ENCODE measurements around the gene CACNA2D3. TPM values are rescaled to one million over a fixed set of nuclear protein-coding genes. Genes with fewer than 3 reads are reported as not detected.

The CACNA2D3 gene
- total RNA-seq, 4 donors from 2014 or later: 0.55 to 3.4 (median 1.6) TPM

GRCh38 chr3:54857343-54857742 lies 735.0 kb downstream of the CACNA2D3 start:
- 56% methylated on average over 3 of the region's 3 CpGs; no CpG with 5 or more reads in 1 of the 2 donors for WGBS, 2 donors (ENCODE audit: low coverage in 1 of 2)
- intact Hi-C loops (cut with DNase I; ENCODE audit: low total_unique reads): no loop called here
- Histone ChIP-seq H3K4me1 (peaks cover 0 to 9% (median 2%) of the 10 kb centered on the region in 4 donors), H3K36me3 (no peaks in the 10 kb centered on the region), H3K4me3 (no peak overlapping the region), H3K27me3 (no peaks in the 10 kb centered on the region), H3K27ac (no peak overlapping the region), H3K9me3 (no peaks in the 10 kb centered on the region)
- in situ Hi-C loops (cut with MboI; ENCODE audit: low pct_ligation_motif_present in 1 of 4, low pct_unique_long_range_greater_than_20kb in 1 of 4, low sequenced_read_pairs in 3 of 4): loop anchor here (25.0 kb wide), 2 partner anchors 330 to 1405 kb away; no protein-coding TSS in a partner anchor
- DNase-seq: no peak
- TF ChIP-seq POLR2AphosphoS5 (IDR thresholded peaks at IDR 0.05): no peak
- TF ChIP-seq CTCF (IDR thresholded peaks at IDR 0.05): no peak
- no peak for TF ChIP-seq EP300 (IDR thresholded peaks at IDR 0.05; ENCODE audit: low read depth)
- no peak for TF ChIP-seq POLR2A (IDR thresholded peaks at IDR 0.05)

- no peak overlapping the region for H3K27ac ChIP-seq
- in situ Hi-C loops (cut with MboI; ENCODE audit: low pct_ligation_motif_present in 1 of 4, low pct_unique_long_range_greater_than_20kb in 1 of 4, low sequenced_read_pairs in 3 of 4): loop anchor here (25.0 kb wide), 2 partner anchors 329 to 1404 kb away; no protein-coding TSS in a partner anchor
- no peak for TF ChIP-seq CTCF (IDR thresholded peaks at IDR 0.05)
- no peak for TF ChIP-seq POLR2AphosphoS5 (IDR thresholded peaks at IDR 0.05)
- TF ChIP-seq EP300 (IDR thresholded peaks at IDR 0.05; ENCODE audit: low read depth): no peak
- TF ChIP-seq POLR2A (IDR thresholded peaks at IDR 0.05): no peak
- intact Hi-C loops (cut with DNase I; ENCODE audit: low total_unique reads): no loop called here
- H3K4me1 ChIP-seq: peaks cover 0 to 9% (median 2%) of the 10 kb centered on the region in 4 donors
- H3K4me3 ChIP-seq: no peak overlapping the region
- WGBS, 2 donors (ENCODE audit: low coverage in 1 of 2): 59 to 60% methylated on average over 1 to 4 of the region's 4 CpGs
- no peaks in the 10 kb centered on the region for H3K27me3 ChIP-seq
- H3K9me3 ChIP-seq: no peaks in the 10 kb centered on the region
- H3K36me3 ChIP-seq: no peaks in the 10 kb centered on the region
- DNase-seq: no peak
These were observed 735.9 kb downstream of the CACNA2D3 start for GRCh38 chr3:54858093-54858785.

GRCh38 chr3:54859184-54859583 lies 736.8 kb downstream of the CACNA2D3 start:
- TF ChIP-seq CTCF (IDR thresholded peaks at IDR 0.05): no peak
- 68 to 76% methylated on average over 3 of the region's 3 CpGs for WGBS, 2 donors (ENCODE audit: low coverage in 1 of 2)
- H3K9me3 ChIP-seq: no peaks in the 10 kb centered on the region
- intact Hi-C loops (cut with DNase I; ENCODE audit: low total_unique reads): no loop called here
- DNase-seq: no peak
- H3K36me3 ChIP-seq: no peaks in the 10 kb centered on the region
- in situ Hi-C loops (cut with MboI; ENCODE audit: low pct_ligation_motif_present in 1 of 4, low pct_unique_long_range_greater_than_20kb in 1 of 4, low sequenced_read_pairs in 3 of 4): loop anchor here (25.0 kb wide), 2 partner anchors 328 to 1403 kb away; no protein-coding TSS in a partner anchor
- no peak overlapping the region for H3K27ac ChIP-seq
- H3K4me3 ChIP-seq: no peak overlapping the region
- peaks cover 0 to 1% (median under 1%) of the 10 kb centered on the region in 4 donors for H3K4me1 ChIP-seq
- H3K27me3 ChIP-seq: no peaks in the 10 kb centered on the region

- H3K36me3 ChIP-seq: no peaks in the 10 kb centered on the region
- no peak for TF ChIP-seq EP300 (IDR thresholded peaks at IDR 0.05; ENCODE audit: low read depth)
- no peak for TF ChIP-seq POLR2A (IDR thresholded peaks at IDR 0.05)
- TF ChIP-seq POLR2AphosphoS5 (IDR thresholded peaks at IDR 0.05): no peak
- no peak for TF ChIP-seq CTCF (IDR thresholded peaks at IDR 0.05)
- DNase-seq: no peak
- intact Hi-C loops (cut with DNase I; ENCODE audit: low total_unique reads) (no loop called here), in situ Hi-C loops (cut with MboI; ENCODE audit: low pct_ligation_motif_present in 1 of 4, low pct_unique_long_range_greater_than_20kb in 1 of 4, low sequenced_read_pairs in 3 of 4) (loop anchor here (25.0 kb wide), 2 partner anchors 326 to 1401 kb away; no protein-coding TSS in a partner anchor)
- no peaks in the 10 kb centered on the region for H3K9me3 ChIP-seq
- H3K27me3 ChIP-seq: no peaks in the 10 kb centered on the region
- no peaks in the 10 kb centered on the region for H3K4me1 ChIP-seq
- 61 to 74% methylated on average over 4 to 9 of the region's 9 CpGs for WGBS, 2 donors (ENCODE audit: low coverage in 1 of 2)
- no peak overlapping the region for H3K4me3 ChIP-seq
- no peak overlapping the region for H3K27ac ChIP-seq
These were observed 739.1 kb downstream of the CACNA2D3 start for GRCh38 chr3:54861248-54862067.

All from transverse colon (tissue), 4 donors.